GM18861 (cell line): ENCODE results near the gene TXNL1.

ENCODE experiments used
- ATAC-seq: cut with Tn5 transposase; IDR thresholded peaks from one replicate; pipeline ENCODE4 v1.9.1; 2021; ENCODE audit not compliant: unreplicated experiment

The TXNL1 gene

GRCh38 chr18:56570978-56571377 lies 67.4 kb downstream of the TXNL1 start:
- no peak for ATAC-seq

- peak; percentile 4 for ATAC-seq
Measured at GRCh38 chr18:56569416-56569815, 69.0 kb downstream of the TXNL1 start.

DNA sequence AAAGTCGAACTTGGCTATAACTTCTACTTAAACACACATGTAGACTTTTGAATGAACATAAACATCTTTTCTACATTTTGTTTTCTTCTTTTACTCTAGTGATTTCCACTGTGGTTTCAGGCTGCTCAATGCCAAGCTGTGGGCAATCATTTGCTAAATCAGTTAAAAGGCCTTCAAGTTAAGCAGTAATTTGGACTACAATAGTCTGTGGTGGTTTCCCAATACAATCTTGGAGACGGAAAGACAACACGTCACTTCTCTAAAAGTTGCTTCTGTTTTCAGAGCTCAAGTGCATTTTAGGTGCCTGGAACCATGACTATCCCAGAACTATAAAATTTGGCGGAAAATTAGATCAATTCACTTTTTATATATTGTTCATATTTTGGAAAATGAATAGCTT lies 69.4 kb downstream of the TXNL1 start:
- ATAC-seq: peak; percentile 75

DNA sequence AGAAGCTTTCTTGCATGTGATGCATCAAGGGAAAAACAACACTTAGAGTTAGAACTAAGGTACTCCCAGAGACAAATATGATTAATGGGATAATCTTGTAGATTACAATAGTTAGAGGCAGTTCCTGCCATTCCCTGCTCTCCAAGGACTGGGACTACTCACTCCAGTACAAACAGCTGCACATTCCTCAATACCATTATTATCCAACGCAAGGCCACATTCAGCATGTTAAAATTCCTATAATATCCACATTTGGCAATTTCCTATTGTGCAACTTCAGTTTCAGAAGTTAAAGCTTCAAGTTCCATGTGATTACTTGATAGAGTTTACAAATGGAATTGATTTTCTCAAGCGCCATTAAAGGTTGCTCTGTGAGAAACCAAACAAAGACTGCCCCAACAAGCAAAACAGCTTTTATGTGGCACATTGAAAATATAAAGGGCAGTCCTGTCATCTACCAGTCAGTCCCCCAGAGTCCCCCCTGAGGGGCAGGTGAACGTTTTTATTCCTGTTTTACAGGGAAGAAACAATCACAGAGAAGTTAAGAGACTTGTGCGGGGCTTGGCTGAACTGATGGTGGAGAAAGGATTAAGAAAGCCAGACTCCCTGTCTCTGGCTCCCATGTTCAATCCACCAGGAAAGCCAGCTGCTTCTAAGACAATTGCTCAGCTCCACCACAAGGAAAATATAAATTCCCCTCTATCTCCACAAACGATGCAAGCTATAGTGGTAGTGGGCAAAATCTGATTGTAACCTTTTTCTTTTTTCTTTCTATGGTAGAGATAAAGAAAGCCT lies 72.6 kb downstream of the TXNL1 start:
- ATAC-seq: no peak

DNA sequence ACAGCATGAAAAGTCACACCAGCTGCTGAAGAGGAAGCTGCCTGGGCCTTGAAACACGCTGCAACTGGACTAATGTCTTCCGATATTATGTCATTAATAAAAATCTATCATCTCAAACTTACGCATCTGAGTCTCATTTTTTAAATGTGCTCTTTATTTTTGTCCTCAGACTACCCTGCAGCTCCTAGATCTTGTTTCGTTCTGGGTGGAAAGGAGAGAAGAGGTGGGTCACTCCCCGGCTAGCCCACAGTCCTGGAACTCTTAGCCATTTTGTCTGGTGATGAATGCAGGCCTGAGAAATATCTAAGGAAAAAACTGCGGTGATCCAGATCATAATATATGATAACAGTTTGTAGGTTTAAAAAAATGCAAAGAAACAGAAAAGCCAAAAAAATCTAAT lies 73.3 kb downstream of the TXNL1 start:
- ATAC-seq: no peak

- ATAC-seq: no peak
Measured at GRCh38 chr18:56563568-56563967, 74.8 kb downstream of the TXNL1 start.

DNA sequence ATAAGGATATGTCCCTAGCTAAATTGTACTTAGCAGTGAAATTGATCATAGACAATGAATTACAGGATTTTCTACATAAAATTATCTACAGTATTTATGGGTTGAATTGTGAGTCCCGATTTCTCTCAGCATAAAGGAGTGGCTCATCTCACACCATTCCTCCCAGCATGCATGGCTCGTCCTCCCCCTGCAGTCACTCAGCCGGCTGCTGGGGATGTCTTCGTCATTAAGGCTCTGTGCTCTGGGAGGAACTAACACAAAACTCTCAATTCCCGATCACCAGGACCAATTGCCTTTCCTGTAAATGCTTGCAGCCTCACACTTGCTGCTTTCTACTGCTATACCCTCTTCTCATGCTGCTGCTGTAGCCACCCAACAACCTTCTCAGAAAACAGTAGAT lies 75.9 kb downstream of the TXNL1 start:
- ATAC-seq: no peak

- ATAC-seq: no peak
Measured at GRCh38 chr18:56560992-56561391, 77.4 kb downstream of the TXNL1 start.

GRCh38 chr18:56559044-56559443 lies 79.3 kb downstream of the TXNL1 start:
- no peak for ATAC-seq

DNA sequence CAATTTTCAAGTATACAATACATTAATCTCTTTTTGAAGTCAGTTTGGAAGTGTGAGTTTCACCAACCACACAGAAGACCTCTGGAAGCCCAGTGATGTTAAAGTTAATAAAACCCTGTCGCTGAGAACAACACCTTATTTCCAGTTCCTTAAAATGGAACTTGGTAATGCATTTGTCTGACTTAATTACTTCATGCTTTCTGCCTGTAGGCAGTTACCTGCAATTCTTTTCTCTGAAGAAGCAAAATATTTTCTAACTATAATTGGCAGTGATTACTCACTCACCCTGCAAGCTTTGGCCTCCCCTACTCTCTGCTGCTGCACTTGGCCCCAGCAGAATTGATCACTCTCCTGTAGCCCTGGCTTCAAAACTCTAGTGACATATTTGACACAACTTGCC lies 81.5 kb downstream of the TXNL1 start:
- no peak for ATAC-seq

GRCh38 chr18:56550121-56550520 lies 88.3 kb downstream of the TXNL1 start:
- ATAC-seq: no peak
